Lower lobe of right lung (tissue), 2 donors: Measurements from ENCODE around the gene MRTFB. TPM values are rescaled to one million over a fixed set of nuclear protein-coding genes. Genes with fewer than 3 reads are reported as not detected.

Experiments used
- ATAC-seq, 2 donors: fragments of 200-7000 bp; cut with Tn5 transposase; one replicate each; pipeline ENCODE4 v1.9.1; 2020 to 2022; ENCODE audit warnings: mild to moderate bottlenecking in 2 of 2, moderate library complexity in 2 of 2
- DNase-seq: peaks from one replicate; pipeline ENCODE4 v3.0.0-alpha.2; 2020
- H3K27ac ChIP-seq: fragments of 200-600 bp; one replicate; pipeline ENCODE4 v1.8.0; 2022
- H3K27me3 ChIP-seq: fragments of 200-600 bp; one replicate; pipeline ENCODE4 v1.8.0; 2022; ENCODE audit warnings: low read depth
- H3K36me3 ChIP-seq: fragments of 200-600 bp; one replicate; pipeline ENCODE4 v1.8.0; 2022; ENCODE audit warnings: mild to moderate bottlenecking
- H3K4me1 ChIP-seq: fragments of 200-600 bp; one replicate; pipeline ENCODE4 v1.8.0; 2022
- H3K4me3 ChIP-seq: fragments of 200-600 bp; one replicate; pipeline ENCODE4 v1.8.0; 2022; ENCODE audit warnings: mild to moderate bottlenecking
- H3K9me3 ChIP-seq: fragments of 200-600 bp; one replicate; pipeline ENCODE4 v1.8.0; 2022
- intact Hi-C: fragments of 100-400 bp; cut with DNase I; formaldehyde crosslinking; loops from one replicate; pipeline ENCODE4 v1.11.0; 2022
- total RNA-seq: library from RNA; stranded (reverse); fragmentation: NEBNext Ultra II Directional; extraction: Animal tissue kit (Norgen Biotek cat#: 25700); gene quantifications from one replicate; pipeline ENCODE4 v1.2.1, GENCODE V29; 2021
- TF ChIP-seq, protein P1 (sequence below): fragments of 200-600 bp; IDR thresholded peaks from one replicate; pipeline ENCODE4 v1.8.0; 2022; ENCODE audit warnings: antibody characterized with exemption, mild to moderate bottlenecking
- donor health status: DM: no; HTN: yes; CAD: no; lungs with severe emphysema.

MRTFB gene
- total RNA-seq, 1 donor from 2014 or later: 50.8 TPM

DNA sequence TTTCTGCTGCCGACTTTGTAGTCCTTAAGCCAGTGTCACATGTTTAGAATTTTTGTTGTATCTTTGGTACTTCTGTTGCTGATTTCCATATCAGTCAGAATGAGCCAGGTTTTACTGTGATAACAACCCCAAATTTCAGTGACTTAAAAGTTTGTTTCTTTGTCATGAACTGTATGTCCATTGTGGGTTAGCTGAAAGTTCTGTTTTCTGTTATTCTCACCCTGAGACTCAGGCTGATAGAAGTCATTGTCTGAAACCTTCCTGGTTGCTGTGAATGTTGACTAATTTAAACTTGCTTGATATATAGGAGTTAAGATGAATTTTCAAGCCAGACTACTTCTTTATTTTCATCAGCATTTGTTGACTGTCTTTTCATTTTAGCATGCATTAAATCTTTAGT lies 68.8 kb downstream of the MRTFB start:
- intact Hi-C loops: no loop called here
- TF ChIP-seq, protein P1, sequence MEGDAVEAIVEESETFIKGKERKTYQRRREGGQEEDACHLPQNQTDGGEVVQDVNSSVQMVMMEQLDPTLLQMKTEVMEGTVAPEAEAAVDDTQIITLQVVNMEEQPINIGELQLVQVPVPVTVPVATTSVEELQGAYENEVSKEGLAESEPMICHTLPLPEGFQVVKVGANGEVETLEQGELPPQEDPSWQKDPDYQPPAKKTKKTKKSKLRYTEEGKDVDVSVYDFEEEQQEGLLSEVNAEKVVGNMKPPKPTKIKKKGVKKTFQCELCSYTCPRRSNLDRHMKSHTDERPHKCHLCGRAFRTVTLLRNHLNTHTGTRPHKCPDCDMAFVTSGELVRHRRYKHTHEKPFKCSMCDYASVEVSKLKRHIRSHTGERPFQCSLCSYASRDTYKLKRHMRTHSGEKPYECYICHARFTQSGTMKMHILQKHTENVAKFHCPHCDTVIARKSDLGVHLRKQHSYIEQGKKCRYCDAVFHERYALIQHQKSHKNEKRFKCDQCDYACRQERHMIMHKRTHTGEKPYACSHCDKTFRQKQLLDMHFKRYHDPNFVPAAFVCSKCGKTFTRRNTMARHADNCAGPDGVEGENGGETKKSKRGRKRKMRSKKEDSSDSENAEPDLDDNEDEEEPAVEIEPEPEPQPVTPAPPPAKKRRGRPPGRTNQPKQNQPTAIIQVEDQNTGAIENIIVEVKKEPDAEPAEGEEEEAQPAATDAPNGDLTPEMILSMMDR: no peak

DNA sequence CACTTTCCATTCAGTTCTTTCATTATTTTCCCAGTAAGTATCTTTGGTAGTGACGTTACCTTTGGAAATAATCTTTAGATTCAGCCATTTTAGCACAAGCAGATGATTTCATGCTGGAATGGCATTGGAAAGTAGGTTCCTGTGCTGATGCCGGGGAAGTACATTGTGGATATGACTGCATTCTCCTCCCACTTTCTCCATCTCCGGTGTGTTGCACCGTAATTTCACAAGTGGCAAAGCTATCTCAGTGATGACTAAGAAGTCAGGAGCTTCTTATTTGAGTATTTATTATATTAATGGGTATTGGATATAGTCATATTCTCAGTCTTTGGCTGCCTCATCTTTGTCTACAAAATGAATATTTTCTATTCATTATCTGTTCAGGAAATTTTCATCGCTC lies 69.8 kb downstream of the MRTFB start:
- ATAC-seq: no peak
- Histone ChIP-seq H3K4me3 (no peak overlapping the region), H3K36me3 (peaks cover 7% of the 10 kb centered on the region), H3K9me3 (no peaks in the 10 kb centered on the region), H3K4me1 (no peaks in the 10 kb centered on the region), H3K27me3 (no peaks in the 10 kb centered on the region), H3K27ac (peak overlapping the region; percentile 37)
- no peak for DNase-seq
- intact Hi-C loops: no loop called here
- TF ChIP-seq, protein P1: no peak

More for the DNA sequence above, 68.8 kb downstream of the MRTFB start:
- no peaks in the 10 kb centered on the region for H3K4me1 ChIP-seq
- H3K27me3 ChIP-seq: no peaks in the 10 kb centered on the region
- H3K4me3 ChIP-seq: no peak overlapping the region
- H3K36me3 ChIP-seq: peaks cover 7% of the 10 kb centered on the region
- ATAC-seq (no peak), DNase-seq (no peak)
- H3K9me3 ChIP-seq: no peaks in the 10 kb centered on the region
- no peak overlapping the region for H3K27ac ChIP-seq

DNA sequence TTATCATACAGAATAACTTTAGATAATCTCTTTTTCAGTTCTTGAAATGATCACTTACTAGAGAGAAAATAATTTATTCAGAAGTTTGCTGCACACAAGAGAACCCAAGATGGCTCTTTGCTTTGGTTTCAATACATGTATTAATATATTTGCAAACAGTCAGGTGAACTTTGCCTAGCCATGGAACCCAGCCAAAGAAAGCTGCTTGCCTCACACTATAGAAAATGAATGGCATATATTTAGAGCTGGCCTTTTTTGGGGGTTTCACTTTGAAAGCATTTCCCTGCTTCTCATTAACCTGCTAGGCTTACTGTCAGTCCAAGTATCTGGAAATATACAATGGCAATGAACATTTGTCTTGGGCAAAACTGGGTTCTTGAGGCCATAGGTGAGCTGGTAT lies 75.3 kb downstream of the MRTFB start:
- H3K4me1 ChIP-seq: peaks cover 13% of the 10 kb centered on the region
- TF ChIP-seq, protein P1: no peak
- DNase-seq (no peak), ATAC-seq (no peak)
- intact Hi-C loops: no loop called here
- H3K27me3 ChIP-seq: no peaks in the 10 kb centered on the region
- H3K9me3 ChIP-seq: no peaks in the 10 kb centered on the region
- no peaks in the 10 kb centered on the region for H3K36me3 ChIP-seq
- H3K27ac ChIP-seq: no peak overlapping the region
- no peak overlapping the region for H3K4me3 ChIP-seq

DNA sequence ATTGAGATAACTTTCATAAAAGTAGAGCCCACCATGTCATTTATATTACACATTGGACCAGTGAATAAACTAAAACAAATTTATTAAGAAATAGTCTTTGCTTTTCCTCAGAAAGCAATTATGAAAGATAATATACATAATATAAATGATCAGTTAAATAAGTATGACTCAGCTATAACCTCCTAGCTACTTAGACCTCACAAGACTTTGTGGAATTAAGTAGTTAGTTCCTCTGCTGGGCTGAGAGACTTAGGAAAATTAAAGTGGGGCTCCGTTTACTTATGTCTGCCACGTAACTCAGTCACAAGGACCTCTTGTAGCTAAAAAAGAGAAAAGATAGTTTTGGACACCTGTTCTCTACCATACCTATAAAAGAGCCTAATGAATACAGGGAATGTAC lies 76.9 kb downstream of the MRTFB start:
- Histone ChIP-seq H3K27me3 (no peaks in the 10 kb centered on the region), H3K36me3 (no peaks in the 10 kb centered on the region), H3K4me3 (no peak overlapping the region), H3K27ac (no peak overlapping the region), H3K9me3 (no peaks in the 10 kb centered on the region), H3K4me1 (peaks cover 13% of the 10 kb centered on the region)
- ATAC-seq: peak in 1 of 2 donors; percentile 74
- TF ChIP-seq, protein P1: no peak
- intact Hi-C loops: no loop called here
- no peak for DNase-seq

DNA sequence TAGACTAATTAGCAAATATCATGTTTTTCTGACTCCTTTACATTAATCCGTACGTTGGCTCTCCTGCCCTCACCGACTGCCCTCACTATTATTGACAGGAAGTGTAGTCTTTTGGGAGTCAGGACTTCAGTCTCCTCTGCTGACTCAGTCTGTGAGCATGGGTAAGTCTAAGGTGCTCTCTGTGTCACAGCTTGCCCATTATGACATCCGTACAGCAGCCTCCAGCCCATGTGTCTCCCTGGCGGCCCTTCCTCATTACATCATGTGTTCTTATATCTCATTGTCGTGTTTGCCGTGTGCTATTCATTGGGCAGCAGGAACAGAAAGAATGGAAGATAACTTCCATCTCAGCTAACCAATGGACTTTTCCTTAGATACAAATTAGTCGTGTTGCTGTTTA lies 77.5 kb downstream of the MRTFB start:
- Histone ChIP-seq H3K4me1 (peaks cover 13% of the 10 kb centered on the region), H3K4me3 (no peak overlapping the region), H3K27me3 (no peaks in the 10 kb centered on the region), H3K9me3 (no peaks in the 10 kb centered on the region), H3K36me3 (no peaks in the 10 kb centered on the region), H3K27ac (no peak overlapping the region)
- TF ChIP-seq, protein P1: no peak
- ATAC-seq (peak; percentile 41 to 48), DNase-seq (no peak)
- intact Hi-C loops: no loop called here

DNA sequence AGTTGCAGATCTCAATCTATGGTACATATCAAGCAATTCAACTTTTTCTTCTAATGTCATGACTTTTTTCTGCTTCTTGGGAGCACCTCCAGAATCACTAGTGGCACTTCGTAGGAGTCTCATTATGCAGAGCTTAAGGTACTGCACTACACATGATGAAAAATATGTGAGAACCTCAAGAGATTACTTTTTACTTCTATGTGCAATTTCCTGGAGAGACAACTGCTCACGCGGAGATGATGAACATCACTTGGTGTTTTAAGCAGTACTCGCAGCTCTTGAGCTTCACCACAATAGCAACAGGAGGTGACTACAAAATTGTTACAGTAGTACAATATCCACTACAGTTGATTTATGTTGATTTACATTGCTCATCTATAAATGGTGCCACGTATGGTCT lies 79.7 kb downstream of the MRTFB start:
- Histone ChIP-seq H3K27ac (no peak overlapping the region), H3K4me1 (peaks cover 13% of the 10 kb centered on the region), H3K9me3 (no peaks in the 10 kb centered on the region), H3K4me3 (no peak overlapping the region), H3K36me3 (no peaks in the 10 kb centered on the region), H3K27me3 (no peaks in the 10 kb centered on the region)
- intact Hi-C loops: no loop called here
- TF ChIP-seq, protein P1: no peak
- DNase-seq: no peak
- ATAC-seq: no peak
